VCaP (cell line): ENCODE results near the gene AKT3.

Experiments used
- H3K27ac ChIP-seq: fragments of 450-650 bp; 2 replicates; pipeline ENCODE4 v1.5.1; 2017
- TF ChIP-seq, protein P1 (sequence below): fragments of 450-650 bp; conservative IDR thresholded peaks from 2 replicates; pipeline ENCODE4 v1.5.1; 2017; ENCODE audit warnings: mild to moderate bottlenecking, moderate library complexity

Gene AKT3

DNA sequence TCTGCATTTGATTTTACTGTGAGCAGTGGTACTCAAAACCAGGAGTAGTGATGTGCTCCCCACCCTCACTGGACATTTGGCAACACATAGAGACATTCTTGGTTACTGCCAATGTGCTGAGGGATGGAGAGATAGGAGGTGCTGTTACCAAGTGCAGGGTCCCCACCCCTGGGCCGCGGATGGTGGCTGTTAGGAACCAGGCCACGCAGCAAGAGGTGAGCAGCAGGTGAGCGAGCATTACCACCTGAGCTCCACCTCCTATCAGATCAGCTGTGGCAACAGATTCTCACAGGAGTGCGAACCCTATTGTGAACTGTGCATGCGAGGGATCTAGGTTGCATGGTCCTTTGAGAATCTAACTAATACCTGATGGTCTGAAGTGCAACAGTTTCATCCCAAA lies 95.7 kb downstream of the AKT3 start:
- TF ChIP-seq, protein P1, sequence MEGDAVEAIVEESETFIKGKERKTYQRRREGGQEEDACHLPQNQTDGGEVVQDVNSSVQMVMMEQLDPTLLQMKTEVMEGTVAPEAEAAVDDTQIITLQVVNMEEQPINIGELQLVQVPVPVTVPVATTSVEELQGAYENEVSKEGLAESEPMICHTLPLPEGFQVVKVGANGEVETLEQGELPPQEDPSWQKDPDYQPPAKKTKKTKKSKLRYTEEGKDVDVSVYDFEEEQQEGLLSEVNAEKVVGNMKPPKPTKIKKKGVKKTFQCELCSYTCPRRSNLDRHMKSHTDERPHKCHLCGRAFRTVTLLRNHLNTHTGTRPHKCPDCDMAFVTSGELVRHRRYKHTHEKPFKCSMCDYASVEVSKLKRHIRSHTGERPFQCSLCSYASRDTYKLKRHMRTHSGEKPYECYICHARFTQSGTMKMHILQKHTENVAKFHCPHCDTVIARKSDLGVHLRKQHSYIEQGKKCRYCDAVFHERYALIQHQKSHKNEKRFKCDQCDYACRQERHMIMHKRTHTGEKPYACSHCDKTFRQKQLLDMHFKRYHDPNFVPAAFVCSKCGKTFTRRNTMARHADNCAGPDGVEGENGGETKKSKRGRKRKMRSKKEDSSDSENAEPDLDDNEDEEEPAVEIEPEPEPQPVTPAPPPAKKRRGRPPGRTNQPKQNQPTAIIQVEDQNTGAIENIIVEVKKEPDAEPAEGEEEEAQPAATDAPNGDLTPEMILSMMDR = no peak
- no peak overlapping the region for H3K27ac ChIP-seq

DNA sequence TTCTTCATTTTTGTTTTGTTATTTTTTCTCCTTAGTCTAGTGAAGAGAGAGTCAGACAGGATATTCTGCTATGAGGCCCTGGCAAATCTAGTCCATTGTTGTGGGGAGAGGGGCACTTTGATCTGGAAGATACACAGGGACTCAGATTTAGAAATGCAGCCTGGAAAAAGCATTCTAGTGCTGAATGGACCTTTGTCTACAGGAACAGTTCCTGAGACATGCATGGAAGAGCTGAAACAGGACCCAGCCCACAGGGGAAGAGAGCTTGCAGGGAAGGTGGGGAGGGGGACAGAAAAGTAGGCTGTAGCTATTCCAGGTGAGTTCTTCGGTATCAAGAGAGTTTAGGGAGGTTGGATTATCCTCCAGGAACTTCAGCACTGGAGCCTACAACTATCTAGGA lies 98.5 kb downstream of the AKT3 start:
- H3K27ac ChIP-seq = no peak overlapping the region
- TF ChIP-seq, protein P1 = no peak

DNA sequence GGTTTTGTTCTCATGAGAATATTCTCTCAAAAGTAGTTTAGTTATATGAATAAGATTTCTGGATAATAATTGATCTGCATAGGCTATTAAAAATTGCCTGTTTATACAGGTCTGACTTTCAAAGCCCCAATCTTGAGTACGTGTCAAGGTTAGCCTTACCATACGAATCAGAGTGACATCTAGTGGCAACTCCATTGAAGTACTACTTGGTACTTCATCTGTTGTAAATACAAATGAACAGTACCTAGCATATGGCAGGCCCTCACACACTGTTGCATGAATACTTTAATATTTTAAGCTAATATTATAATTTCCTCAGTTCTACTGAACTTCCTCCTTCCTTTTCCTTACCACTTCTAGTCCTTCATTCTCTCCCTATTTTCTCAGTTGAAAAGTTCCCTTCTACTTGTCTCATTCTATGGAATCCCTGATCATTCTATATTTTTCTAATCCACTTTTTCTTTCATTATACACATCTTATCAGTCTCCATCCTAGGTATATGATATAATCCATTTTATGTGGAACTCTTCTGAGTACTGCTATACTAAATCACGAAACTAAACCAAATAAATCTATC lies 101.2 kb downstream of the AKT3 start:
- TF ChIP-seq, protein P1 = peak; percentile 86

DNA sequence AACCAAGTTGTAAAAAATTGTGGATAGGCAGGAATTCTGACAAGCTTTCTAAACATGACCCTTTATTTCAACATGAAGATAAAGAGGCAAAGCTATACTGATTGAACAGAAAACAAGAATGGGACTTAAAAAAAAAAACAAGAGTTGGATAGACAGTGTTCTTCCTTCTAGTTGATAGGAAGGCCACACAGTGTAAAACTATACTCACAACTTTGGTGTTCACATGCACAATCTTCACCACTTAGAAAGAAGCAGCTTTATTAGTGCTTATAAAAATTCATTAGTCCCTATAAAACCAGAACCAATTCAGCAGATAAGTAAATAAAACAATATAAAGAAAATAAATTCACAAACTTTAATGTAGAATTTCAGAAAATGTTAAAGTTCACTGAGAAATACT lies 101.8 kb downstream of the AKT3 start:
- H3K27ac ChIP-seq = peak overlapping the region; percentile 25
- TF ChIP-seq, protein P1 = no peak

More for the DNA sequence above, 101.2 kb downstream of the AKT3 start:
- peak overlapping the region; percentile 25 for H3K27ac ChIP-seq

DNA sequence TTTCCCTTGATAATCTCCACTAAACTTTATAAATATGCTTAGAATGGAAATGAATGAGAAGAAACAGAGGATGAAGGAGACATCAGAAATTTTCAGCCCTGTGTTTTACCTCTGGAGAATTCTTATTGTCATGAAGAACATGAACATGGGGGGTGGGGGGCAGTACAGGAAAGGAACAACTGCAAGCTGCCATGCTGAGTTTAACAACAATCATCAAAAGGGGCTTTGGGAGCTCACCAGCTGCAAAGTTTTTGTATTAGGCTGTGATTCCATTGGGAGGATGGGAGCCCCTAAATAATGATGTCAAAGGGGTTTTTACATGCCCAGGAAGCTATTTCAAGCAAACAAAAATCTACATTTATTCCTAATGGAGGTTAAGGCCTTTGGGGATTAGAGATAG lies 103.3 kb downstream of the AKT3 start:
- TF ChIP-seq, protein P1 = no peak
- H3K27ac ChIP-seq = no peak overlapping the region

DNA sequence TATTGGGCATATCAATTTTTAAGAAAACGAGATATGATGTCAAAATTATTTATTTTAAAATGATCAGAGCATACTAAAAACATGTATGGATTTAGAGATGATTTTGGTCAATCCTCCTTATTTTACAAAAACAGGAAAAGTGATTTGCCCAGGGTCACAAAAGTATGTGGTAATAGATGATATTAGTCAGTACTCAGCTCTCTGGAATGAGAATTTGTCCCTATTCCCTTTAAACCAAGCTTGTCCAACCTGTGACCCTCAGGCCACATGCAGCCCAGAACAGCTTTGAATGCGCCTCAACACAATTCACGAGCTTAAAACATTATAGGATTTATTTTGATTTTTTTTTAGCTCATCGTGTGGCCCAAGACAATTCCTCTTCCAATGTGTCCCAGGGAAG lies 104.7 kb downstream of the AKT3 start:
- TF ChIP-seq, protein P1 = no peak
- H3K27ac ChIP-seq = no peak overlapping the region

DNA sequence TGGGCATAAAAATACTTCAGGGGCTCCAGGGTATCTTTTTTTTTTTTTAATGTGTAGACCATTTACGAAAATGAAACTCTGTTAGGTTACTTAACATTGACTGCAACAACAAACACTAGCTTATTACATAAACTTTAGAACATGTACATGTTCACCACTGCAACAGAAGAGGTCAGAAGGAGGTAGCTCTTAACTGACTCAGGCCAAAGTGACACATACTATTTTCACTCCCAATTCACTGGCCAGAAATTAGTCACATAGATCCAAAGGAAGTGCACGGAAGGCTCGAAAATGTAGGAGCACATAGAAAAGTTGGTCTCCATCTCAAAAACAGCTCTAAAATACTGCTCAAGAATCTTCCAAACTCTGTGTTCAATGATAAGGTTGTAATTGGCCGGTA lies 107.2 kb downstream of the AKT3 start:
- H3K27ac ChIP-seq = no peak overlapping the region
- TF ChIP-seq, protein P1 = no peak
